Mucosa of rectum (tissue), 2 donors: Measurements from ENCODE around the gene ZNF445.

Experiments used
- H3K27ac ChIP-seq, 2 donors: one replicate each; pipeline ENCODE4 v1.7.0; 2013; ENCODE audit warnings: inconsistent platforms in 2 of 2, low read depth in 2 of 2, low read length in 2 of 2
- H3K27me3 ChIP-seq, 2 donors: one replicate each; pipeline ENCODE4 v1.7.0; 2013; ENCODE audit warnings: low read length in 2 of 2; ENCODE audit not compliant: control insufficient read depth in 2 of 2, insufficient read depth in 2 of 2
- H3K36me3 ChIP-seq, 2 donors: one replicate each; pipeline ENCODE4 v1.7.0; 2013; ENCODE audit warnings: low read length in 2 of 2; ENCODE audit not compliant: control insufficient read depth in 2 of 2, insufficient read depth in 2 of 2
- H3K4me1 ChIP-seq, 2 donors: one replicate each; pipeline ENCODE4 v1.7.0; 2013; ENCODE audit warnings: low read length in 2 of 2, mild to moderate bottlenecking in 1 of 2; ENCODE audit not compliant: control insufficient read depth in 2 of 2, insufficient read depth in 2 of 2
- H3K4me3 ChIP-seq, 2 donors: one replicate each; pipeline ENCODE4 v1.7.0; 2013; ENCODE audit warnings: low read length in 2 of 2
- H3K9ac ChIP-seq, 2 donors: one replicate each; pipeline ENCODE4 v1.7.0; 2013; ENCODE audit warnings: low read length in 2 of 2, low read depth in 1 of 2, mild to moderate bottlenecking in 1 of 2
- H3K9me3 ChIP-seq, 2 donors: one replicate each; pipeline ENCODE4 v1.7.0; 2013; ENCODE audit warnings: low read length in 2 of 2; ENCODE audit not compliant: control insufficient read depth in 2 of 2
- donor health status: healthy.
- donor health status: Normal muscosa, but diverticular disease.

The ZNF445 gene

GRCh38 chr3:44477312-44478030 lies at the start of gene ZNF445:
Gene ZNF445, minus strand, starts transcription at chr3:44477670. Its CDS starts 22,121 bp downstream, at chr3:44455549.
- Histone ChIP-seq H3K4me1 (peaks cover 12% of the 10 kb centered on the region in 2 donors), H3K9me3 (no peaks in the 10 kb centered on the region), H3K27ac (peak within 1 kb of the TSS in 1 of 2 donors; percentile 16), H3K27me3 (no peaks in the 10 kb centered on the region), H3K4me3 (peak within 1 kb of the TSS; percentile 72 to 90), H3K9ac (peak within 1 kb of the TSS; percentile 67 to 70), H3K36me3 (no peaks in the 10 kb centered on the region)

- peaks cover 2% of the 10 kb centered on the region in 2 donors for H3K27me3 ChIP-seq
- H3K9me3 ChIP-seq = no peaks in the 10 kb centered on the region
- peaks cover 0 to under 1% of the 10 kb centered on the region in 2 donors for H3K4me1 ChIP-seq
- no peaks in the 10 kb centered on the region for H3K36me3 ChIP-seq
- H3K27ac ChIP-seq = no peak overlapping the region
- no peak overlapping the region for H3K9ac ChIP-seq
- H3K4me3 ChIP-seq = no peak overlapping the region
Measured at GRCh38 chr3:44525060-44525459, 47.6 kb upstream of the ZNF445 start.

GRCh38 chr3:44522494-44522933 lies 45.0 kb upstream of the ZNF445 start:
- no peaks in the 10 kb centered on the region for H3K36me3 ChIP-seq
- no peak overlapping the region for H3K9ac ChIP-seq
- H3K9me3 ChIP-seq = no peaks in the 10 kb centered on the region
- H3K4me1 ChIP-seq = no peaks in the 10 kb centered on the region
- no peak overlapping the region for H3K4me3 ChIP-seq
- H3K27ac ChIP-seq = no peak overlapping the region
- H3K27me3 ChIP-seq = peaks cover 2% of the 10 kb centered on the region in 2 donors

DNA sequence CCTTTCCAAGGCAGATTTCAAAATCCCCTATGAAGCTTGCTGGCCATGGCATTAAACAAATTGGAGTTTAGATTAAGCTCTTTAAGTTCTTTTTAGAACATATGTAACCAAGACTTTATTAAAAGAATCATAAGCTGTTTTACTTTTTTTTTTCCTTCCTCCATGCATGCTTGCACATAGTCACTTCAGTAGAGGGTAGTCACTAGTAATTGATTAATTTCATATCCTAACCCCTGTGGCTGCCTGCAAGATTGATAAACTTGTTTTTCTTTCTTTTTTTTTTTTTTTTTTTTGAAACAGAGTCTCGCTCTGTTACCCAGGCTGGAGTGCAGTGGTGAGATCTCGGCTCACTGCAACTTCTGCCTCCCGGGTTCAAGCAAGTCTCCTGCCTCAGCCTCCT lies 44.3 kb upstream of the ZNF445 start:
- H3K27me3 ChIP-seq = peaks cover 2% of the 10 kb centered on the region in 2 donors
- H3K9me3 ChIP-seq = no peaks in the 10 kb centered on the region
- H3K4me3 ChIP-seq = no peak overlapping the region
- no peak overlapping the region for H3K27ac ChIP-seq
- H3K36me3 ChIP-seq = no peaks in the 10 kb centered on the region
- H3K4me1 ChIP-seq = no peaks in the 10 kb centered on the region
- no peak overlapping the region for H3K9ac ChIP-seq

GRCh38 chr3:44518782-44519156 lies 41.3 kb upstream of the ZNF445 start:
- no peaks in the 10 kb centered on the region for H3K9me3 ChIP-seq
- no peak overlapping the region for H3K9ac ChIP-seq
- H3K27me3 ChIP-seq = peaks cover 0 to 2% of the 10 kb centered on the region in 2 donors
- no peak overlapping the region for H3K27ac ChIP-seq
- H3K4me3 ChIP-seq = no peak overlapping the region
- no peaks in the 10 kb centered on the region for H3K4me1 ChIP-seq
- no peaks in the 10 kb centered on the region for H3K36me3 ChIP-seq

DNA sequence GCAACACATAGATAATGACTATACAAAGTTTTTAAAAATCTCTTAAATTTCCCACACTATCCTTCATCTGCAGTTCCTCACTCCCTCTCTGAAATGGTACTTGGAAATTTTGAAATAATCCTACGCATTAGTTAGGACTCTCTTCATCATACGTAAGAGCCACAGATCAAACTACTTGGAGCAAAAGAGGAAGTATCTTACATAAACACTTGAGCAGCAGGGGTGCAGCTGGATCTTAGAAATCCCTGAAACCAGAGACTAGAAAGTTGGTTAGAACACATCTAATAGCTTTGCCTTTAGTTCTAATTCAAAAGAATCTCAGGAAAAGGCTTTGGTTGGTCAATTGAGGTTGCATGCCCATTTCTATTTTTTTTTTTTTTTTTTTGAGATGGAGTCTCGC lies 38.8 kb upstream of the ZNF445 start:
- Histone ChIP-seq H3K36me3 (no peaks in the 10 kb centered on the region), H3K27me3 (peaks cover 0 to 1% of the 10 kb centered on the region in 2 donors), H3K27ac (no peak overlapping the region), H3K4me1 (peaks cover 3 to 6% of the 10 kb centered on the region in 2 donors), H3K4me3 (no peak overlapping the region), H3K9ac (no peak overlapping the region), H3K9me3 (no peaks in the 10 kb centered on the region)

- Histone ChIP-seq H3K27me3 (no peaks in the 10 kb centered on the region), H3K9me3 (no peaks in the 10 kb centered on the region), H3K4me1 (peaks cover 12 to 14% of the 10 kb centered on the region in 2 donors), H3K36me3 (no peaks in the 10 kb centered on the region), H3K27ac (no peak overlapping the region), H3K4me3 (no peak overlapping the region), H3K9ac (no peak overlapping the region)
Measured at GRCh38 chr3:44513513-44513912, 36.0 kb upstream of the ZNF445 start.

GRCh38 chr3:44511238-44511566 lies 33.7 kb upstream of the ZNF445 start:
- peak overlapping the region; percentile 79 to 86 for H3K9ac ChIP-seq
- no peaks in the 10 kb centered on the region for H3K9me3 ChIP-seq
- H3K4me1 ChIP-seq = peaks cover 12 to 14% of the 10 kb centered on the region in 2 donors
- peak overlapping the region; percentile 83 to 96 for H3K4me3 ChIP-seq
- peak overlapping the region; percentile 85 to 89 for H3K27ac ChIP-seq
- H3K36me3 ChIP-seq = no peaks in the 10 kb centered on the region
- H3K27me3 ChIP-seq = no peaks in the 10 kb centered on the region

DNA sequence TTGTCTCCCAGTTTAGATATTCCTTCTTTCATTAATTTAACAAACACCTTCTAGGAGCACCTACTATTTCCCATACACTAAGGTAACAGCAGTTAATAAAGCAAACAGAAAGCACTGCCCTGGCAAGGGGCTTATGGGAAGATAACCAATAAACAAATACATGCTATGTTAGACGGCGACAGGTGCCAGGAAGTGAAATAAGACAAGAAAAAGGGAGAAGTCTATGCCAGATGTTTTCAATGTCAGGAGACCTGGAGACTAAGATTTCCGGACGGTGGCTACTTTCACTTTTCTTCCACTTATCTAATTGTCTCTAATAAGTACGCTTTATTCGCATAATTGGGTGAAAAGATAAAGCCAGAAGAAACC lies 32.5 kb upstream of the ZNF445 start:
- H3K4me1 ChIP-seq = peaks cover 12 to 14% of the 10 kb centered on the region in 2 donors
- peaks cover 0 to 5% of the 10 kb centered on the region in 2 donors for H3K36me3 ChIP-seq
- peak overlapping the region; percentile 88 for H3K9ac ChIP-seq
- H3K4me3 ChIP-seq = peak overlapping the region; percentile 83 to 96
- no peaks in the 10 kb centered on the region for H3K9me3 ChIP-seq
- no peaks in the 10 kb centered on the region for H3K27me3 ChIP-seq
- peak overlapping the region; percentile 79 to 89 for H3K27ac ChIP-seq

DNA sequence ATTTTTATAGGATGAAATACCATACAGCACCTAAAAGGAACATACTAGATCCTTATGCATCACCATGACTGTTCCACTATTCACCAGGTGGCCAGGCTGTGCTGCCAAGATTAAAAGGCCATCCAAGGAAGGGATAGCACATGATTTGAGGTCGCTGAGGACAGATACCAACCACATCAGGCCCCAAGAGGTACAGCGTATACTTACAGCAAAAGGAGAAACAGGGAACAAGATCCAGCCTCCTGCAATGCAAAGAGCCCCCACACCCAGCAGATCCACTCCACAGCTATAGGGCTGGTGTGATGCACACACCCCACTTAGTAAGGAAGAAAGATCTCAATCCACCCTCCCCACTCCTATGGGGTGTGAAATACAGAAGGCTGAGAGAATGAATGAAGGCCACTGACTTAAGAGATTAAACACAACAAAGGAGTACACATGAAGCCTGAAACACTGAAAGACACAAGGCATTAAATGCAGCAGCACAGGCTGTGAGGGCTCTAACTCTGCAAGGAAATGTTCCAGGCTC lies 32.0 kb upstream of the ZNF445 start:
- Histone ChIP-seq H3K27me3 (no peaks in the 10 kb centered on the region), H3K36me3 (peaks cover 0 to 5% of the 10 kb centered on the region in 2 donors), H3K27ac (no peak overlapping the region), H3K9me3 (no peaks in the 10 kb centered on the region), H3K9ac (peak overlapping the region; percentile 88), H3K4me1 (peaks cover 12 to 14% of the 10 kb centered on the region in 2 donors), H3K4me3 (peak overlapping the region; percentile 83 to 96)
